ENCODE measurements around the gene SSBP3.
"Not testable (repeated sequence)": the region's sequence is repeated elsewhere in the genome, so short reads cannot be mapped to it uniquely, and the experiment has no call there.

Gene SSBP3

DNA sequence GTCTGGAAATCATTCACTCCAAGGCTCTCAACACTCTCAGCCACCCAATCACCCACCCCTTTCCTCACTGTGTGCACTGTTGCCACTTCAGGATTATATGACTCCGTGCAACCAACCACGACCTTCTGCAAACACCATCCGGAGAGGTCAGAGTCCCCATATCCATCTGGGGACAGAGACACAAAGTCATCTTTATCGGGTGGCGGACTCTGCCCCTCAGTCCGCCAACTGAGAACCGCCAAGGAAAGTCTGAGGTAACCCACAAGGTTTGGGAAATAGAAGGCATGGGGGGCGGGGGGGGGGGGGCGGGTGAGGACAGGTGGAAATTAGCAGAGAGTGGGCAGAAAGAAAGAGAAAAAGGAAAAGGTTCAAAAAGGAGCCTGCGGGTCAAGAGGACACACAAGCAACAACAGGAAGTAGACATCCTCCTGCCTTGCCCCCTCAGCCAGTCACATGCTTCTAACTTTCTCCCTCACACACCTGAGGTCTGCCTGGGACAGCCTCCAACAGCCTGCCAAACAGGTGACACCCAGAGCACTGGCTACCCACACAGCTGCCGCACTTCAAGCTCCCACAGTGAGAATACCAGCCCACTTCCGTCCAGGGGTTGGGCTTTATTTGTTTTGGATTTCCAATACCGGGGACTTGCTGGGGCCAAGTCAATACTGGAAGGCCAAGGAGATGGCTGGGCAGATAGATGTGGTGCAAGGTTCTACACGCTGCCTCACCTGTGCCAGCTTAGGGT, 58.1 kb downstream of the SSBP3 start:
- no peaks in the 10 kb centered on the region for H3K9me3 ChIP-seq (ENCODE audit: insufficient read depth, low read length)
- no peak overlapping the region for H3K4me3 ChIP-seq (ENCODE audit: insufficient read length, low read depth)
- TF ChIP-seq ZNF274 (IDR thresholded peaks at IDR 0.05; ENCODE audit: low read depth, low read length) (no peak), YY1 (IDR thresholded peaks at IDR 0.05; ENCODE audit: insufficient read depth, insufficient read length) (no peak), SUZ12 (IDR thresholded peaks at IDR 0.05; ENCODE audit: extremely low read depth, insufficient read depth, insufficient read length) (no peak)
- H3K9ac ChIP-seq (ENCODE audit: insufficient read length, low read depth) = no peak overlapping the region
- H3K36me3 ChIP-seq (ENCODE audit: insufficient read depth, insufficient read length, low read length) = peaks cover 55% of the 10 kb centered on the region
- H3K4me1 ChIP-seq (ENCODE audit: insufficient read depth, insufficient read length) = peaks cover 26% of the 10 kb centered on the region
- no peak for DNase-seq (ENCODE audit: low read depth, low spot score)
- no peaks in the 10 kb centered on the region for H3K27me3 ChIP-seq (ENCODE audit: insufficient read depth, insufficient read length)

DNA sequence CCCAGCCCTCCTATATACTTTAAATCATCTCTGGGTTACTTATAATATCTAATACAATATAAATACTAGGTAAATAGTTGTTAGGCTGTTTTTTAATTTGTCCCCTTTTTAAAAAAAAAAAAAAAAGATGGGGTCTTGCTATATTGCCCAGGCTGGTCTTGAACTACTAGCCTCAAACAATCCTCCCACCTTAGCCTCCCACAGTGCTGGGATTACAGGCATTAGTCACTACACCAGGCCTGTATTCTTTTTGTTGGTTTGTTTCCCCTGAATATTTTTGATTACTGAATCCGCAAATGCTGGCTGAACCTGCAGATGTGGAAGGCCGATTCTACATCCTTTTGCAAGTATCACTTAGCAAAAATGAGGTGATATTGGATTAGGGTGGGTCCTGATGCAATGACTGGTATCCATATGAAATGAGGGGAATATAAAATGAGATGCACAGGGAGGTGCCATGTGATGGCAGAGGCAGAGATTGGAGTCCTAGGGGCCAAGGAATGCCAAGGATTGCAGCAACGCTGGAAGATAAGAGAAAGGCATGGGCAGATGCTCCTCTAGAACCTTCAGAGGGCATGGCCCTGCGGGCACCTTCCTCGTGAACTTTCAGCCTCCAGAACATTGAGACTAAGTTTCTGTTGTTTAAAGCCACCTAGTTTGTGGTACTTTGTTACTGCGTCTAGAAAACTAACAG, 58.8 kb downstream of the SSBP3 start:
- Histone ChIP-seq H3K9me3 (ENCODE audit: insufficient read depth, low read length) (no peaks in the 10 kb centered on the region), H3K36me3 (ENCODE audit: insufficient read depth, insufficient read length, low read length) (peaks cover 53% of the 10 kb centered on the region), H3K4me1 (ENCODE audit: insufficient read depth, insufficient read length) (peaks cover 21% of the 10 kb centered on the region), H3K4me3 (ENCODE audit: insufficient read length, low read depth) (no peak overlapping the region), H3K27me3 (ENCODE audit: insufficient read depth, insufficient read length) (no peaks in the 10 kb centered on the region), H3K9ac (ENCODE audit: insufficient read length, low read depth) (no peak overlapping the region)
- TF ChIP-seq YY1 (IDR thresholded peaks at IDR 0.05; ENCODE audit: insufficient read depth, insufficient read length) (no peak), ZNF274 (IDR thresholded peaks at IDR 0.05; ENCODE audit: low read depth, low read length) (no peak), SUZ12 (IDR thresholded peaks at IDR 0.05; ENCODE audit: extremely low read depth, insufficient read depth, insufficient read length) (no peak)
- DNase-seq (ENCODE audit: low read depth, low spot score) = no peak

DNA sequence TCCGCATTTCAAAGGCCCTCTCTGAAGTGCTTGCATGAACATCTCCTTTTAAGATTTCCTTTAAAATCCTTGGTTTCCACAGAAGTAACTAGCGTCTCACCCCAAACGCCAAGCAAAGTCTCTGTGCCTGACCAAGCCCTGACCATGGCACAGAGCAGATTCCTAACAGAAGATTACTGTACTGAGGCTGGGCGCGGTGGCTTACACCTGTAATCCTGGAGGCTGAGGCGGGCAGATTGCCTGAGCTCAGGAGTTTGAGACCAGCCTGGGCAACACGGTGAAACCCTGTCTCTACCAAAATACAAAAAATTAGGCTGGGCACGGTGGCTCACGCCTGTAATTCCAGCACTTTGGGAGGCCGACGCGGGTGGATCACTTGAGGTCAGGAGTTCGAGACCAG, 60.6 kb downstream of the SSBP3 start:
- not testable (repeated sequence) for H3K4me3 ChIP-seq (ENCODE audit: insufficient read length, low read depth); DNase-seq (ENCODE audit: low read depth, low spot score); H3K27me3 ChIP-seq (ENCODE audit: insufficient read depth, insufficient read length); H3K9ac ChIP-seq (ENCODE audit: insufficient read length, low read depth); H3K9me3 ChIP-seq (ENCODE audit: insufficient read depth, low read length)
- Histone ChIP-seq H3K36me3 (ENCODE audit: insufficient read depth, insufficient read length, low read length) (peaks cover 49% of the 10 kb centered on the region), H3K4me1 (ENCODE audit: insufficient read depth, insufficient read length) (peaks cover 30% of the 10 kb centered on the region)

DNA sequence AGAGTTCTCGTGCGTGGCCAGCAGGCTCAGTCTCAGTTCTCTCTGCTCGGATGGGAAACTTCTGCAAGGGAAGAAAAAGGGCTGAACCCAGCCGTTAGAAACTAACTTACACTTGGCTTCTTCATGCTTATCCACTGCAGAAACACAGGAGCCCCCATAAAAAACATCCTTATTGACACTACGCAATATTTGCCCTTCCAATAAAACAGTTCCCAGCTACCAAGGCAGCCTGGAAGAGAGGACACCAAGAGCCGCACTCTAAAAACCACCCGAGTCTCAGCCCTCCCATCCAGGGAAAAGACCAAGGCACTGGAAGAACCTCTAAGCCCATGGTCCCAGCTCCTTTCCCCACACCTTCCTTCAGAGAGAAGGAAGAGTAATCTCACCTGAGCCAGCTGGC, 61.1 kb downstream of the SSBP3 start:
- Histone ChIP-seq H3K4me3 (ENCODE audit: insufficient read length, low read depth) (no peak overlapping the region), H3K36me3 (ENCODE audit: insufficient read depth, insufficient read length, low read length) (peaks cover 54% of the 10 kb centered on the region), H3K9ac (ENCODE audit: insufficient read length, low read depth) (no peak overlapping the region), H3K4me1 (ENCODE audit: insufficient read depth, insufficient read length) (peaks cover 34% of the 10 kb centered on the region), H3K9me3 (ENCODE audit: insufficient read depth, low read length) (no peaks in the 10 kb centered on the region), H3K27me3 (ENCODE audit: insufficient read depth, insufficient read length) (no peaks in the 10 kb centered on the region)
- TF ChIP-seq SUZ12 (IDR thresholded peaks at IDR 0.05; ENCODE audit: extremely low read depth, insufficient read depth, insufficient read length) (no peak), YY1 (IDR thresholded peaks at IDR 0.05; ENCODE audit: insufficient read depth, insufficient read length) (no peak), ZNF274 (IDR thresholded peaks at IDR 0.05; ENCODE audit: low read depth, low read length) (no peak)
- DNase-seq (ENCODE audit: low read depth, low spot score) = no peak

DNA sequence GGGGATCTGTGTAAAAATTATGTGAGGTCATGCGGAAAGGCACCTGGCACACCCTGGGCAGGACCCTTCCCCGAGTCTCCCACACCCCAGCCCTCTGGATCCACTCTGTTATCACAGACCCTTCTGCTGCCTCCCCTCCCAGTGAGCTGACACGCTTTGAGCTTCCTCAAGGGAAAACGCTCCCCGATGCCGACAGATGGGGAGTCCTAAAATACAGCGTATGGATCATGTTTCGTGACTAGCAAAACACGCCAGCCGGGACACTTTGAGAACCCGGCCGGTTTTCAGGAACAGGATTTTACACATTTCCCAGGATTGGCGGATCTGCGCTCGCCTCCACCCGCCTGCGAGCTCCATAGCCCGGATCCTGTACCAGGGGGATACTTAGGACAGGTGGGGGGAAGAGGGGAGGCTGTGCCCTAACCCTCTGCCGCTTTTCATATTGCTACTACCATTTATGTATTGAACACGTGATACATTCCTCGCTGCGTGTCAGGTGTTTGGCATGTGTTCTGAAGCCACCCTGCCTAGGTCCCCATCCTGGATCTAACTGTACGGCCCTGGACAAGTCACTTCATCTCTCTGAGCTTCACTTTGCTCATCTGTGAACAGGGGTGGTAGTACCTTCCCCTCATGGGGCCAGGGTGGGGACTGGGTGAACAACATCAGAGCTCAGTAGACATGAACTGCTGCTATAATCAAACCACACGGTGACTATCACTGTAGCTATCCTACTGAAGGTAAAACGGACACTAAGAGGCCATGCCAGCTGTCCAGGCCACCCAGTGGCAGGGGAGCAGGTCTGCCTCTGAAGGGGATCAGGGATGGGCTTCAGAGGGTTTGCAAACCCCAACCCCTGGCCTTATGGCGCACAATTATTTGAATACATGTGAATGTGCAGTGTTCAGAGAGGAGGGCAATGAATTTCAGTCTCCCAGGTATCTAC, 63.2 kb downstream of the SSBP3 start:
- H3K27me3 ChIP-seq (ENCODE audit: insufficient read depth, insufficient read length) = no peaks in the 10 kb centered on the region
- H3K36me3 ChIP-seq (ENCODE audit: insufficient read depth, insufficient read length, low read length) = peaks cover 45% of the 10 kb centered on the region
- H3K9ac ChIP-seq (ENCODE audit: insufficient read length, low read depth) = peak overlapping the region; percentile 69
- no peaks in the 10 kb centered on the region for H3K9me3 ChIP-seq (ENCODE audit: insufficient read depth, low read length)
- TF ChIP-seq YY1 (IDR thresholded peaks at IDR 0.05; ENCODE audit: insufficient read depth, insufficient read length) (no peak), ZNF274 (IDR thresholded peaks at IDR 0.05; ENCODE audit: low read depth, low read length) (no peak), SUZ12 (IDR thresholded peaks at IDR 0.05; ENCODE audit: extremely low read depth, insufficient read depth, insufficient read length) (no peak)
- DNase-seq (ENCODE audit: low read depth, low spot score) = no peak
- H3K4me1 ChIP-seq (ENCODE audit: insufficient read depth, insufficient read length) = peaks cover 31% of the 10 kb centered on the region
- H3K4me3 ChIP-seq (ENCODE audit: insufficient read length, low read depth) = no peak overlapping the region

DNA sequence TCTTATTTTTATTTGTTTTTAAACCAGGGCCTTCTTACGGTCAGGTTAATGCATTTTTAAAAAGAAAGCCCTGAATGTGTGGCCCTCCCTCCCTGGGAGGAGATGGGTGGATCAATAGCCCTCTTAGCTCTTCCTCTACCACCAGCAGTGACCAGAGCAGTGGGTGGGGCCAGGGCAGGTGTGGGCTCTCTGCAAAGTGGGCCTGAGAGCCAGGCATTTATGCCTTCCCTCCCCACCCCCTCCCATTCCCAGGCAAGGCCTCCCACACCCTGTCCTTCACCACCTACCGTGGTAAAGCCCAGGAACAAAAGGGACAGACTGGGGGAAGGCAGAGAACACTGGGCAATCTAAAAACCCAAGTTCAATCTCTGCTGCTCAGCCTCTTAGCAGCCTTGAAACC, 63.9 kb downstream of the SSBP3 start:
- no peak overlapping the region for H3K9ac ChIP-seq (ENCODE audit: insufficient read length, low read depth)
- no peak for DNase-seq (ENCODE audit: low read depth, low spot score)

DNA sequence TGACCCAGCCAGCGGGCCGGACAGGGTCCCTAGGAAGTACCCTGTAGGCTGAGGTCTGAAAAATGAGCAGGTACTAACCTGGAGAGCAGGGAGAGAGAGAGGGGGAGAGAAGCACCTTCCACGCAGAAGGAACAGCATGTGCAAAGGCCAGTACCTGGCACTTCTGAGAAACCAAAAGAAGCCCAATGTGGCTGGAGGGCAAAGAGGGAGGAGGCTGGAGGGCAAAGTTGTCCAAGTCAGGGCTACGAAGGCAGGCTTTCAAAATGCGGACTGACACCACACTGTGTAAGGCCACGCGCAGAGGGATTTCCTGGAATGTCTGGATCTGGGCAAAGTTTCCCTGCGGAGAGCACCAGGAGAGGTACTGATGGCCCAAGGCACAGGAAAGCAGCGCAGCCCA, 64.4 kb downstream of the SSBP3 start:
- DNase-seq (ENCODE audit: low read depth, low spot score) = no peak
- no peaks in the 10 kb centered on the region for H3K27me3 ChIP-seq (ENCODE audit: insufficient read depth, insufficient read length)
- H3K9ac ChIP-seq (ENCODE audit: insufficient read length, low read depth) = no peak overlapping the region
- no peak for TF ChIP-seq YY1 (IDR thresholded peaks at IDR 0.05; ENCODE audit: insufficient read depth, insufficient read length)
- no peak for TF ChIP-seq ZNF274 (IDR thresholded peaks at IDR 0.05; ENCODE audit: low read depth, low read length)
- TF ChIP-seq SUZ12 (IDR thresholded peaks at IDR 0.05; ENCODE audit: extremely low read depth, insufficient read depth, insufficient read length) = no peak
- no peaks in the 10 kb centered on the region for H3K9me3 ChIP-seq (ENCODE audit: insufficient read depth, low read length)
- no peak overlapping the region for H3K4me3 ChIP-seq (ENCODE audit: insufficient read length, low read depth)
- peaks cover 36% of the 10 kb centered on the region for H3K4me1 ChIP-seq (ENCODE audit: insufficient read depth, insufficient read length)
- H3K36me3 ChIP-seq (ENCODE audit: insufficient read depth, insufficient read length, low read length) = peaks cover 43% of the 10 kb centered on the region

More for the DNA sequence above, 63.9 kb downstream of the SSBP3 start:
- Histone ChIP-seq H3K4me3 (ENCODE audit: insufficient read length, low read depth) (no peak overlapping the region), H3K4me1 (ENCODE audit: insufficient read depth, insufficient read length) (peaks cover 31% of the 10 kb centered on the region), H3K27me3 (ENCODE audit: insufficient read depth, insufficient read length) (no peaks in the 10 kb centered on the region), H3K9me3 (ENCODE audit: insufficient read depth, low read length) (no peaks in the 10 kb centered on the region), H3K36me3 (ENCODE audit: insufficient read depth, insufficient read length, low read length) (peaks cover 42% of the 10 kb centered on the region)
- TF ChIP-seq YY1 (IDR thresholded peaks at IDR 0.05; ENCODE audit: insufficient read depth, insufficient read length) (no peak), ZNF274 (IDR thresholded peaks at IDR 0.05; ENCODE audit: low read depth, low read length) (no peak), SUZ12 (IDR thresholded peaks at IDR 0.05; ENCODE audit: extremely low read depth, insufficient read depth, insufficient read length) (no peak)
